ENCODE results near the gene BCDIN3D.
"Not testable (repeated sequence)": the region's sequence is repeated elsewhere in the genome, so short reads cannot be mapped to it uniquely, and the experiment has no call there.

Gene BCDIN3D

GRCh38 chr12:49842519-49843352 is at the start of gene BCDIN3D:
TSS of gene BCDIN3D (minus strand) at chr12:49843106. CDS start at chr12:49843087, 19 bp downstream.
- peak; percentile 78 for DNase-seq (ENCODE audit: insufficient read length, low spot score)
- peak; percentile 95 for FAIRE-seq

- FAIRE-seq (no peak), DNase-seq (ENCODE audit: insufficient read length, low spot score) (no peak)
Measured at GRCh38 chr12:49892084-49892731, 49.3 kb upstream of the BCDIN3D start.

GRCh38 chr12:49891476-49891875 is 48.6 kb upstream of the BCDIN3D start:
- FAIRE-seq: no peak

GRCh38 chr12:49891012-49891411 is 48.1 kb upstream of the BCDIN3D start:
- DNase-seq (ENCODE audit: insufficient read length, low spot score) (no peak), FAIRE-seq (no peak)

More at GRCh38 chr12:49891476-49891875, 48.6 kb upstream of the BCDIN3D start:
- DNase-seq (ENCODE audit: insufficient read length, low spot score): no peak

GRCh38 chr12:49890096-49890461 is 47.2 kb upstream of the BCDIN3D start:
- DNase-seq (ENCODE audit: insufficient read length, low spot score) (no peak), FAIRE-seq (no peak)

- DNase-seq (ENCODE audit: insufficient read length, low spot score): no peak
- FAIRE-seq: no peak
Measured at GRCh38 chr12:49889361-49890095, 46.6 kb upstream of the BCDIN3D start.

- DNase-seq (ENCODE audit: insufficient read length, low spot score) (no peak), FAIRE-seq (no peak)
Measured at GRCh38 chr12:49888461-49889151, 45.7 kb upstream of the BCDIN3D start.

GRCh38 chr12:49887536-49888401 is 44.9 kb upstream of the BCDIN3D start:
- no peak for FAIRE-seq
- DNase-seq (ENCODE audit: insufficient read length, low spot score): no peak

- FAIRE-seq: no peak
- no peak for DNase-seq (ENCODE audit: insufficient read length, low spot score)
Measured at GRCh38 chr12:49887091-49887490, 44.2 kb upstream of the BCDIN3D start.

- FAIRE-seq (no peak), DNase-seq (ENCODE audit: insufficient read length, low spot score) (no peak)
Measured at GRCh38 chr12:49885663-49886461, 43.0 kb upstream of the BCDIN3D start.

GRCh38 chr12:49885118-49885517 is 42.2 kb upstream of the BCDIN3D start:
- no peak for FAIRE-seq
- DNase-seq (ENCODE audit: insufficient read length, low spot score): no peak

GRCh38 chr12:49882851-49883464 is 40.1 kb upstream of the BCDIN3D start:
- FAIRE-seq: no peak

GRCh38 chr12:49882248-49882850 is 39.4 kb upstream of the BCDIN3D start:
- FAIRE-seq: no peak
- no peak for DNase-seq (ENCODE audit: insufficient read length, low spot score)

More at GRCh38 chr12:49882851-49883464, 40.1 kb upstream of the BCDIN3D start:
- no peak for DNase-seq (ENCODE audit: insufficient read length, low spot score)

- DNase-seq (ENCODE audit: insufficient read length, low spot score) (no peak), FAIRE-seq (no peak)
Measured at GRCh38 chr12:49881415-49882247, 38.7 kb upstream of the BCDIN3D start.

- DNase-seq (ENCODE audit: insufficient read length, low spot score) (no peak), FAIRE-seq (no peak)
Measured at GRCh38 chr12:49880756-49881414, 38.0 kb upstream of the BCDIN3D start.

GRCh38 chr12:49879065-49879464 is 36.2 kb upstream of the BCDIN3D start:
- FAIRE-seq; DNase-seq (ENCODE audit: insufficient read length, low spot score): not testable (repeated sequence)

GRCh38 chr12:49878021-49878420 is 35.1 kb upstream of the BCDIN3D start:
- DNase-seq (ENCODE audit: insufficient read length, low spot score): no peak

More at GRCh38 chr12:49878021-49878420, 35.1 kb upstream of the BCDIN3D start:
- FAIRE-seq: no peak
